Measurements from ENCODE around the gene RPS2.

Gene RPS2

GRCh38 chr16:1980030-1980769, 15.6 kb upstream of the RPS2 start:
- Histone ChIP-seq H3K9ac (ENCODE audit: low read length) (no peak overlapping the region), H3K79me1 (ENCODE audit: low read length) (peaks cover 8% of the 10 kb centered on the region), H3K23ac (ENCODE audit: low read length) (no peak overlapping the region), H2AFZ (ENCODE audit: insufficient read depth, low read length, poor library complexity) (no peak overlapping the region), H3K27ac (ENCODE audit: low read depth, low read length) (no peak overlapping the region), H2BK12ac (ENCODE audit: low read length) (no peak overlapping the region), H3K18ac (ENCODE audit: low read length) (no peak overlapping the region), H3K36me3 (ENCODE audit: control insufficient read depth in 1 of 2, insufficient read depth in 2 of 2, low read length in 2 of 2) (peaks cover 33% of the 10 kb centered on the region in 2 experiments), H3K4me3 (ENCODE audit: low read depth, low read length) (no peak overlapping the region), H3K9me3 (ENCODE audit: insufficient read depth, low read depth, low read length) (peaks cover 8% of the 10 kb centered on the region), H3K4me1 (ENCODE audit: control insufficient read depth in 1 of 2, insufficient read depth in 2 of 2, low read length in 2 of 2) (peaks cover 15 to 22% of the 10 kb centered on the region in 2 experiments), H4K12ac (ENCODE audit: low read depth, low read length) (no peak overlapping the region), H2AK5ac (ENCODE audit: low read length) (no peak overlapping the region), H3K4me2 (ENCODE audit: low read length) (peak overlapping the region; percentile 66), H2BK120ac (ENCODE audit: insufficient read depth, low read length, poor library complexity) (no peak overlapping the region), H3K4ac (ENCODE audit: low read depth, low read length) (no peak overlapping the region), H3K79me2 (ENCODE audit: control insufficient read depth, insufficient read depth, low read length, poor library complexity) (peaks cover 2% of the 10 kb centered on the region), H4K91ac (ENCODE audit: low read depth, low read length) (no peak overlapping the region), H4K8ac (ENCODE audit: low read depth, low read length) (no peak overlapping the region), H3K14ac (ENCODE audit: low read length) (no peak overlapping the region), H3K27me3 (ENCODE audit: insufficient read depth, low read length) (peaks cover 37% of the 10 kb centered on the region), H2BK5ac (ENCODE audit: low read depth, low read length, poor library complexity) (no peak overlapping the region)
- no CpG with 5 or more reads among the region's 53 CpGs for WGBS (ENCODE audit: extremely low coverage, insufficient coverage, insufficient read length)
- peak in 1 of 2 donors; percentile 42 for DNase-seq

GRCh38 chr16:1979271-1980029, 14.8 kb upstream of the RPS2 start:
- Histone ChIP-seq H3K14ac (ENCODE audit: low read length) (peak overlapping the region; percentile 13), H3K4me3 (ENCODE audit: low read depth, low read length) (peak overlapping the region; percentile 48), H3K79me2 (ENCODE audit: control insufficient read depth, insufficient read depth, low read length, poor library complexity) (peaks cover under 1% of the 10 kb centered on the region), H2BK5ac (ENCODE audit: low read depth, low read length, poor library complexity) (no peak overlapping the region), H2BK12ac (ENCODE audit: low read length) (no peak overlapping the region), H2AFZ (ENCODE audit: insufficient read depth, low read length, poor library complexity) (peak overlapping the region; percentile 13), H3K18ac (ENCODE audit: low read length) (peak overlapping the region; percentile 17), H3K4ac (ENCODE audit: low read depth, low read length) (no peak overlapping the region), H3K9ac (ENCODE audit: low read length) (no peak overlapping the region), H4K8ac (ENCODE audit: low read depth, low read length) (peak overlapping the region; percentile 20), H3K4me1 (ENCODE audit: control insufficient read depth in 1 of 2, insufficient read depth in 2 of 2, low read length in 2 of 2) (peaks cover 10 to 17% of the 10 kb centered on the region in 2 experiments), H3K27ac (ENCODE audit: low read depth, low read length) (no peak overlapping the region), H4K12ac (ENCODE audit: low read depth, low read length) (peak overlapping the region; percentile 15), H3K36me3 (ENCODE audit: control insufficient read depth in 1 of 2, insufficient read depth in 2 of 2, low read length in 2 of 2) (peaks cover 40 to 41% of the 10 kb centered on the region in 2 experiments), H2BK120ac (ENCODE audit: insufficient read depth, low read length, poor library complexity) (peak overlapping the region; percentile 43), H3K27me3 (ENCODE audit: insufficient read depth, low read length) (peaks cover 37% of the 10 kb centered on the region), H3K23ac (ENCODE audit: low read length) (no peak overlapping the region), H2AK5ac (ENCODE audit: low read length) (no peak overlapping the region), H3K79me1 (ENCODE audit: low read length) (peaks cover 6% of the 10 kb centered on the region), H3K9me3 (ENCODE audit: insufficient read depth, low read depth, low read length) (peaks cover 8% of the 10 kb centered on the region), H4K91ac (ENCODE audit: low read depth, low read length) (peak overlapping the region; percentile 23), H3K4me2 (ENCODE audit: low read length) (peak overlapping the region; percentile 66)
- WGBS (ENCODE audit: extremely low coverage, insufficient coverage, insufficient read length) = no CpG with 5 or more reads among the region's 70 CpGs
- peak; percentile 95 for DNase-seq

DNA sequence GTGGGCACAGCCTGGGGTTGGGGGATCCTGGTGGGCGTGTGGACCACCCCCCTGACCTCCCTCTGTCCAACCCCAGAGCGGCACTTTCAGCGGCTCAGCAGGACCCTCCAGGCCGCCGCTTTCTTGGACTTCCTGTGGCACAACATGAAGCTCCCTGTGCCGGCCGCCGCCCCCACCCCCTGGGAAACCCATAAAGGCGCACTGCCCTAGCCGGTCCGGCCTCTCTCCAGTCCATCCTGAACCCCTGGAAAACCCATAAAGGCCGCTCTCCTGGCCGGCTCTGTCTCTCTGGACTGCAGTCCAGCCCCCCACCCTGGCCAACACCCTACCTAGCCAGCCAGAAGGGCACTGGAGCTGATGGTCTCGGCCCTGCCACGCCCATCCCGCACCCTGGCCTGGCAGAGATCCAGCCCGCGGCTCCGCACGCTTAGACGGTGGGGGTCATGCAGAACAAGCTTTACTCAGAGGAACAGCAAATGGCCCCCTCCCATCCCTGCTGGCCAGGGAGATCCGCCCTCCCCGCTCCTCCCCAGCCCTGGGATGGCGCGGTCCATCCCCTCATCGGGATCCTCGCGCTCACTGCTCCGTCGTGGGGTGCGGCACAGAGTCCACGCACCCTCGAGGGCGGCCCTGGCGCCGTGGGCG, 14.0 kb upstream of the RPS2 start:
- Histone ChIP-seq H3K79me2 (ENCODE audit: control insufficient read depth, insufficient read depth, low read length, poor library complexity) (no peaks in the 10 kb centered on the region), H3K27ac (ENCODE audit: low read depth, low read length) (no peak overlapping the region), H3K4me1 (ENCODE audit: control insufficient read depth in 1 of 2, insufficient read depth in 2 of 2, low read length in 2 of 2) (peaks cover 10 to 15% of the 10 kb centered on the region in 2 experiments), H3K23ac (ENCODE audit: low read length) (no peak overlapping the region), H3K4ac (ENCODE audit: low read depth, low read length) (no peak overlapping the region), H3K79me1 (ENCODE audit: low read length) (peaks cover 3% of the 10 kb centered on the region), H2BK120ac (ENCODE audit: insufficient read depth, low read length, poor library complexity) (no peak overlapping the region), H2AFZ (ENCODE audit: insufficient read depth, low read length, poor library complexity) (no peak overlapping the region), H3K9me3 (ENCODE audit: insufficient read depth, low read depth, low read length) (peaks cover 8% of the 10 kb centered on the region), H3K4me3 (ENCODE audit: low read depth, low read length) (peak overlapping the region; percentile 40), H2AK5ac (ENCODE audit: low read length) (peak overlapping the region; percentile 5), H4K91ac (ENCODE audit: low read depth, low read length) (peak overlapping the region; percentile 23), H2BK5ac (ENCODE audit: low read depth, low read length, poor library complexity) (no peak overlapping the region), H4K12ac (ENCODE audit: low read depth, low read length) (no peak overlapping the region), H3K18ac (ENCODE audit: low read length) (no peak overlapping the region), H3K4me2 (ENCODE audit: low read length) (peak overlapping the region; percentile 66), H2BK12ac (ENCODE audit: low read length) (no peak overlapping the region), H3K36me3 (ENCODE audit: control insufficient read depth in 1 of 2, insufficient read depth in 2 of 2, low read length in 2 of 2) (peaks cover 44 to 46% of the 10 kb centered on the region in 2 experiments), H3K14ac (ENCODE audit: low read length) (peak overlapping the region; percentile 15), H4K8ac (ENCODE audit: low read depth, low read length) (peak overlapping the region; percentile 47), H3K27me3 (ENCODE audit: insufficient read depth, low read length) (peaks cover 37% of the 10 kb centered on the region), H3K9ac (ENCODE audit: low read length) (peak overlapping the region; percentile 43)
- WGBS (ENCODE audit: extremely low coverage, insufficient coverage, insufficient read length) = no CpG with 5 or more reads among the region's 37 CpGs
- DNase-seq = no peak

- Histone ChIP-seq H3K9me3 (ENCODE audit: insufficient read depth, low read depth, low read length) (peaks cover 8% of the 10 kb centered on the region), H3K9ac (ENCODE audit: low read length) (no peak overlapping the region), H3K4ac (ENCODE audit: low read depth, low read length) (no peak overlapping the region), H3K79me1 (ENCODE audit: low read length) (peaks cover 3% of the 10 kb centered on the region), H3K4me2 (ENCODE audit: low read length) (no peak overlapping the region), H2AK5ac (ENCODE audit: low read length) (no peak overlapping the region), H2BK12ac (ENCODE audit: low read length) (no peak overlapping the region), H3K27ac (ENCODE audit: low read depth, low read length) (no peak overlapping the region), H3K36me3 (ENCODE audit: control insufficient read depth in 1 of 2, insufficient read depth in 2 of 2, low read length in 2 of 2) (peaks cover 44 to 46% of the 10 kb centered on the region in 2 experiments), H2AFZ (ENCODE audit: insufficient read depth, low read length, poor library complexity) (no peak overlapping the region), H3K27me3 (ENCODE audit: insufficient read depth, low read length) (peaks cover 37% of the 10 kb centered on the region), H2BK5ac (ENCODE audit: low read depth, low read length, poor library complexity) (no peak overlapping the region), H3K18ac (ENCODE audit: low read length) (no peak overlapping the region), H3K79me2 (ENCODE audit: control insufficient read depth, insufficient read depth, low read length, poor library complexity) (no peaks in the 10 kb centered on the region), H4K8ac (ENCODE audit: low read depth, low read length) (no peak overlapping the region), H3K23ac (ENCODE audit: low read length) (no peak overlapping the region), H3K14ac (ENCODE audit: low read length) (no peak overlapping the region), H2BK120ac (ENCODE audit: insufficient read depth, low read length, poor library complexity) (no peak overlapping the region), H3K4me1 (ENCODE audit: control insufficient read depth in 1 of 2, insufficient read depth in 2 of 2, low read length in 2 of 2) (peaks cover 11 to 14% of the 10 kb centered on the region in 2 experiments), H3K4me3 (ENCODE audit: low read depth, low read length) (no peak overlapping the region), H4K91ac (ENCODE audit: low read depth, low read length) (no peak overlapping the region), H4K12ac (ENCODE audit: low read depth, low read length) (no peak overlapping the region)
- no peak for DNase-seq
- no CpG with 5 or more reads among the region's 18 CpGs for WGBS (ENCODE audit: extremely low coverage, insufficient coverage, insufficient read length)
Measured at GRCh38 chr16:1977875-1978268, 13.2 kb upstream of the RPS2 start.

All from trophoblast cell (in vitro differentiated cells and primary cell).